ENCODE results near the gene PLA2G4A.

Gene PLA2G4A

DNA sequence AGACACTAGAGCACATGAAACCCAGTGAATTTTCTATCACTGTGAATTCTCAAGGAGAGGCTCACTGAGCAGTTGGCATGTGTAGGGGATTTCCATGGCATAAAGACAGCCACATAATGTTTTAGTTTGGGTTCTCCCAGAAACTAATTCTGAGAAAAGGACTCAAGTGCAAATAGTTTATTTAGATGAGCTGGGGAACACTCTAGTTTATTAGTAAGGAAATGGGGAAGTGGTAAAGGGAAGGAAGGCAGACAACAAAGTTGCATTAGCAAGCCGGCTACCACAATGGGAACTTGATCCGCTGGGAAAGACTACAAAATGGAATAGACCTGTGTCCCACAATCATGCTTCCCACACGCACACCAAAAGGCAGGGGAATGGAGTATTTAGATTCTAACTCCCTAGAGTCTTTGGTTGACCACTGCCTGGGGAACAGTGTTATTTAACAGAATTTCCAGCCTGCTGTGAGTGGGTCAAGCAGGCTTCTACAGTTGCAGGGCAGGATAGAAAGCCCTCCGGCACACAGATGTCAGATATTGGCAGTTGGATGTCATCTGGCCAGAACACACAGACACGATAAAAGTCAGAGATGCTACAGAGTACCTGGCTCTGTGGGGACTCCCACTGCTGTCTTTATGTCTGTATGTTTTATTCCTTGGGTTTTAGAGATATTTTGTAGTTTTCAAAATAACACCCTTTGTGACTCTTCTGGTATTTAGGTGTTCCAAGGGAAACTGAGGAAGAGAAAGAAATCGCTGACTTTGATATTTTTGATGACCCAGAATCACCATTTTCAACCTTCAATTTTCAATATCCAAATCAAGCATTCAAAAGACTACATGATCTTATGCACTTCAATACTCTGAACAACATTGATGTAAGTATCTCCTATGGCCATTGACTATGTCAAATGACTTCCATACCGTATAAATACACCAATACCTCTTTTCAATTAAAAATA, 150.1 kb downstream of the PLA2G4A start:
- no peak for DNase-seq

DNA sequence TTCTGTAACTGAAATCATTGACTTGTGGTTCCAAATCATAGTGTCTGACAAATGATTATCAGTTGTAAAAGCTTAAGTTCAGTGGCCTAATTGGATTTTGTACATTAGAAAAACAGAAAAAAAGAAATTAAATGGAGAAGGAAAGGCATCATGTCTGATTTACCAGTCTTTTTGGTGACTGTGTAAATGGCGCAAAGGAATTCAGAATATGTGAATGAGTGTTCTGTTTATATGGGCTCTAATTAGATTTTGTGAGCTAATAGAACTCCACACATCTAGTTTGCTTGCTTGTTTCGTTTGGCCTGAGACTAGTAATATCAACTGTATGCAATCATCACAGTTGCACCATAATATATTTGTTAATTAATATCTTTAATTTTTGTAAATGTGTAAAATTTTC, 151.7 kb downstream of the PLA2G4A start:
- DNase-seq: no peak

DNA sequence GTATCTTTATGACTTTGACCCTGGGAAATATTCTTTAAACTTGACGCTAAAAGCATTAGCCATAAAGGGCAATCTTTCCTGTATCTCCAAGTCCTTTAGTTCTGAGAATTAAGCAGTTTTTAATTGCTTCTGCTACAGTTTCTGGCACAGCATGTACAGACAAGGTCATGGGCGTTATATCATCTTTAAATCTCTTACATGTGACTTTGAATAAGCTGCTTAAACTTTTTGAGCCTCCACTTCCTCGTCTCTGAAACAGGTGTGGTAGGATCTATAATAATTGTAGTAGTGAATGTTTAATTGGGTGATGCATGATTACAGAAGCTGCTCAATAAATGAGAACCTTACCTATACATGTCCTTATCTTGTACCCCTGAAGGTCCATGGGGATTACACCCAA, 153.4 kb downstream of the PLA2G4A start:
- no peak for DNase-seq

DNA sequence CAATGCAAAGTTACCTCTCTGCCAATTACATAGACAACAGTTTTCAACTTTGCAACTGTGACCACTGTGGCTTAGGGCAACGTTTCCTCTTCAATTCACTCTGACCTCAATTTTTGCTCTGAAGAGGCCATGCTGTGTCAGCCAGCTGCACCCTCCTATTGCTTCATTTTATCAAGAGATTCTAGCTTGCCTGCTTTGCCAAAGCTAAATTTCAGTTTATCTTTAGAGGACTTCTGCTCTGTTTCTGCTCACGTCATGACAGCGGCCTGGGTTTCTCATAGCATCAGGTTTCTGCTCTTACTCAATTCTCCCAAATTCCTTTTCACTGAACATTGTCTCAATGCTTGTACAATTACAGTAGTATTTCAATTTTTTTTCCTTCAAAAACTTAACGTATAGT, 154.6 kb downstream of the PLA2G4A start:
- no peak for DNase-seq

DNA sequence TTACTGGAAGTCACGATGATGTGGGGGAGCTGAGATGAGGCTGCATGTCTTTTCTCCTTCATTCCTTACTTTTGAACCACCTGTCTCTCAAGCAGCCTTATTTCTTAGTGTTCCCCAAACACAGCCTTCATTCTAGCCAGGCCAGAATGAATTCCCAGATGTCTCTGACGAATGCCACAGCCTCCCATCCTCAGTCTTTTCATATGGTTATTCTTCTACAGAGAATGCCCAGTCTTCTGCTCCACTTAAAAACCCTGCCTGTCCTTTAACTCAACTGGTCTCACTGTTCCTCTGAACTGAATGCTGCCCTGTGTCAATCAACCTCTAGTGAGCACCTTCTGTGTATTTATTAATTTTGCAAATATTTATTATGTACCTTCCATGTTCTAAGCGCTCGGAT, 156.2 kb downstream of the PLA2G4A start:
- no peak for DNase-seq

DNA sequence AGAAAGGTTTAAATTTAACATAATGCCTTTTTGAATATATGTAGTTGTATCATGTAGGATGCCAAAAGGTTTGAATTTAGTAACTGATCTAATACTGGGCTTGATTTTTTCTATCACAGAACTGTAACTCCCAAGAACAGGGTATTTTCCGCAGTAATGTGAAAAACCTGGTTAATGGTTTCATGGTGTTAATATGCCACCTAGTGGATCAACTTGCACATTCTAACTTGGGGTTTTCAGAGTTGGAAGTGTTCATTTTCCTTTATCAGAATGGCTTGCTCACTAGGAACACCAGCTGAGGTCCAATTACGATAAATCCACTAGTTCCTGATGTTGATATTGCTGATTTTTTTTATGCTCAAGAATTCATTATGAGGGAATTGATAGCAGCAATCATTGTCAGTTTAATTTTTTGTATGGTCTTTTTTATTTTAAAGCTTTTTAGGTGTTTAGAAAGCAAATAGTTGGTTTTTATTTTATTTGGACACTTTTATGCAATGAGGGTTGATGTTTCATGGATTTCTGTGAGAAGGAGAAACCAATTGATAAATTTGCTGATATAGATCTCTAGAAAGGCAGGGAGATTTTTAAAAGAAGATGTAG, 157.2 kb downstream of the PLA2G4A start:
- peak; percentile 77 for DNase-seq

DNA sequence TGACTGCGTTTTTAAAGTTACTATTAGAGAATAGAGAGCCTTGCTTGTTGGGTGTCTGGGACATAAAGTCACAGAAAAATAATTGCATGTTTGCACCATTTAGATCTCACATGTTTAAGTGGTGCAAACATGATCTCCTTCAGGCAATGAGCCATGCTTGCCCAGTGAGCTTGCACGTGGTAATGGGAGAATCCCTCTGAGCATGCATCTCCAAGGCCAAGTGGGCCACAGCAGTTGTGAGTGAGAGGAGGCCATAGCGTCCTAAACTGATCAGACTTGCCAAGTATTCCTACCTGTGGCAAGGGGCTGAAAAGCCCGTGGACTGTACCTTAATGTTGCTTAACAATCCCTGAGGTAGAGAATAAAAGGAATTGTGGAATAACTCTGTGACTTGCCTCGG, 158.3 kb downstream of the PLA2G4A start:
- DNase-seq: no peak

DNA sequence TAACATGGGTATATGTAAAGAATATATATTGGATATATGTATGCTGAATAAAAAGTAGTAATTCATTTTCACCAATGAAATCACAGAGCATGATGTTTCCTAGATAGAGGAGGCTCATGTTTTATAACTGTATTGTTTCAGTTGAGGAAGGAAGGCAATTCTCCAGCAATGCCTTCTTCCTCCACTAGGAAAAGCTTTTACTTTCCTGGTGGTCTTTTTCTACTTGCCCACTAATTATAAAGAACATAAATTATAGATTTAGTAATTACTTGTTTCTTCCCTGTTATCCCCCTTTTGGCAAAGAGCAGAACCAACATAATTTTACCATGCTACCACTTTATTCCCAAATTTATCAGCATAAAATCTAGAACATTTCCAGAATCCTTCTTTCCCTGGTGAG, 159.0 kb downstream of the PLA2G4A start:
- no peak for DNase-seq

DNA sequence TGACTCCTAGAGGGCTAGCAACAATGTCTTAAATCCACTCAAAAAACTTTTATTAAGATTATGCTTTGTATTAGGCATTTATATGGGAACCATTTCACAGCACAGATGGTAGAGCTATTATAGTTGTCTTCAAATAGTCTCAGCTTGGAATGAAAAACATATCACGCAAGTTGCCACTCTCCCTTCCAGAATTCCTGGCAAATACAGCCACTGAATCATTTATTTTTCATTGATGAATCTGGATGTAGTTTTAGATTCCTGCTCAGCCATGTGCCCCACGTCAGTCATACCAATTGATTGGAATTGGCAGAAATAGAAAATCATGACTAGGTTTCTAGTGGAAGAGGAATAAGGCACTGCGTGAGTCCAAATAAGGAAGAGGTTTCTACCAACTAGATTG, 165.2 kb downstream of the PLA2G4A start:
- DNase-seq: no peak

DNA sequence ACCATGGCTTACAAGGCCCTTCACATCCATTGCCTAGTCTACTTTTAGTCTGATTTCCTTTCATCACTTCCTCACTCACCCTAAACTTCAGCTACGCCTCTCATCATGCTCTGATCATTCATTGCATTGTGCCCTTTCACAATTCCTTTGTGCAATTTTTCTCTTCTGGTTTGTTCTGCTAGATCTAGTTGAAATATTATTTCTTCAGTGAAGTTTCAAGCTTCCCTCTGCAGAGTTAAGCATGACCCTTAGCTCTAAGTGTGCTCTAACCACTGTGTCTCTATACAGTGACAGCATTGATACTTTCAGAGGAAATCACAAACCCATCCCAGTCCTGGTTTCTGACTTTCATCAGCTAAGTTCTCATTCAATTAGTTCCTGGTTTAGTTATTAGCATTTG, 166.1 kb downstream of the PLA2G4A start:
- DNase-seq: no peak

DNA sequence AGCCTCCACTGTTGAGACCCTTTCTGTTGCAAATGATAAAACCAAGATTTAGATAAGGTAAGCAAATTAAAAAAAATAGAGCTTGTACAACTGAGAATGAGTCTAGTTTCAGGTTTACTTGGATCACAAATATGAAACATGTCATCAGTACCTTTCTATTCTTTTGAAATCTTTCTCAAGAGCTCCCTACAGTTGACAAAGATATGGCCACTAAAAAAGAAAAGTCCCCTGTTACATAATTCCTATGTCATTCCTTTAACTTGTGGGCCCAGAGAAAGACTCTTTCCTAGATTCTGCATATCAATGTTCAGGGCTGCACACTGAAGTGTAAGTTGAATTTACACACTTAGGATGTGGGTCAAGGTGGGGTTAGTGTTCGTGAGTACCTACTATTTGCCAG, 168.1 kb downstream of the PLA2G4A start:
- no peak for DNase-seq

DNA sequence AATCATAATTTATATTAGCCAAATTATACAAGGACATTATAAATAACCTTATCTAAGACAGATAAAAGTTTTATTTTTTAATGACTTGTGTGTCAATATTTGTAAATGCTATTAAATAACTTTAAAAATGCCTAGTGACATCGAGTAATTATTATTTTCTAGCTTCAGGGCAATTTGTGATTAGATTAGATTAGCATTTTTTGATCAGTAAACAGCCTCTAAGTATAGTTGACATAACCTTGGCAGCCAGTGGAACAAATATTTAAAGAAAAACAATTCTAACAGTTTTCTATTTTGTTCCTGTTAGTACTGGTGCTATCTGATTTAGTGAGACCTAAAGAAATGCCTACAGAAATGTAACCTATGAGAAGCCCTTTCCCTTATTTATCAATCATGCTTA, 169.1 kb downstream of the PLA2G4A start:
- DNase-seq: no peak

DNA sequence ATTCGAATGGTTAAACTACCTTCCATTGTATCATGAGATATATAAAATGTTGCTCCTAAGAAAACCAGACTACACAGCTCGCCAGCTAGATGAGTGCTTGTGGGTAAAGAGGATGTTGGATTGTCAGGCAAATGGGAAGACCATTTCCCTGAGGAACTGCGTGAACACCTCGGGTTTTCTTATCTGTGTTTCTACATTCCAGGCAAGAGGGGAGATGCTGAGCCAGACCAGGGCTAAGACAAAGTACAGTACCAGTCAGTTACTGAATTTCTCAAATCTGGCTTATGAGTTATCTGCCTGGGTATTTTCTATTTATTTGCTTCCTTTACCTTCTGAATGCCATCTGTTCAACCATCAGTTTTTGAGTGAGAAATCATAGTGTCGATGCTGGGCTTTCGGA, 170.8 kb downstream of the PLA2G4A start:
- no peak for DNase-seq

DNA sequence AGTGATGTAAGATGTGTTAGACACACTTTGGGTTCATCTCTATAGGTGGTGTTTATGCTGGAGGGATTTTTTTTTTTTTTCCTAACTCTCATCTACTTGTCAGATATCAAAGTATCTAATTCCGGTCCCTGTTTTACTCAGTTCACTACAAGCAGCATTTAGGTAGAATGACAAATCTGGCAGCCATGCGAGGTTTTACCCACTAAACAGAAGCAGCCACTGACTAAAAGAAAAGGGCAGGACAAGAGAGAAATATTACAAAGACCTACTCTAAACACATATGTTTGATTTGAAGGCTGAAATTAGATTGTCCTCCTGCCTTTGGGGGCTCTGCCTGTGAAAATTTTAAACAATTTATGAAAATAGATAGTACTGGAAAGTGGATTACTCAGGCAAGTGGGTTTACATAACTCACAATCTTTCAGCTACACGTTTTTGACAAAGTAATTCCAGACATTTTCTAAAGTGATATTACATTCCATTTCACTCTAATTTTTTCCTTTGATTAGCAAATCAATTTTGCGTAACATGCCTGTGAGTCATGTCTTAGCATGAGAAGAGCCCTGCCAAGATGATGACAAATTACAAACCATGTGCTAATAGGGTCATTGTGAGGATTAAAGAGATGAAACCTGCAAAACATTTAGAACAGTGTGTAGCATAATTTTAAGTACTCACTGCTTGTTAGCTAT, 172.6 kb downstream of the PLA2G4A start:
- no peak for DNase-seq

DNA sequence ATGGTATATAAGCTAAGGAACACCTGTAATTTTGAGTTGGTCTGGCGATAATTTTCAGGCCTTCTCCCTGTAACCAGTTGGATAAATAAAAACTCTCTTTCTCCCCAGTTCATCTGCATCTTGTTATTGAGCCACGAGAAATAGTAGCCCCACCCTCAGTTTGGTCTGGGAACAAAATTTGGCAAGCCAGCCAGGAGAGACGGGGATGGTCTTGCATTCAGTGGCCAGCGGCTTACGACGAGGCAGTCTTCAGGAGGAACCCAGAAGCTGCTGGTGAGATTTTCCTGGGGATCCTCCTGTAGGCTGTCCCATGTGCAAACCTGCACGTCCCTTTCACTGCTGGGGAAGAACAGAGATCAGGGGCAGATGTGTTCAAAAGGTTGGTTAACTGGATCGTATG, 174.6 kb downstream of the PLA2G4A start:
- no peak for DNase-seq

DNA sequence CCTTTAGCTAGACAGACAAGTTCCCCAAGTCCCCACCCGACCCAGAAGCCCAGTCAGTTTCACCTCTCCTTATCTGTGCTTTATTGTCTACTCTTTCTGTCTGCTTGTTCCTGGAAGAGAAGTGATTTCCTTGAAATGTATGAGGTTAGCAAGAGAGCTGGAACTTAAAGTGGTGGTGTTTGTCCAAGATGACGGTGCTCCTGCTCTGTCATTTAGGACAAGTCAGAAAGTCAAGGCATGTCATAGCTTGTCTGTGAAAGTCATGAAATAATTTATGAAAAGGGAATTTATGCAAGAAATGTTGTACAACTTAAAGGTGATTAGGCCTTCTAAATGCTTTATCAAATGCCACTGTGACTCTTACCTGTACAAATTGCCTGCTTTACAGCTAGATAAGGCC, 178.1 kb downstream of the PLA2G4A start:
- DNase-seq: no peak

DNA sequence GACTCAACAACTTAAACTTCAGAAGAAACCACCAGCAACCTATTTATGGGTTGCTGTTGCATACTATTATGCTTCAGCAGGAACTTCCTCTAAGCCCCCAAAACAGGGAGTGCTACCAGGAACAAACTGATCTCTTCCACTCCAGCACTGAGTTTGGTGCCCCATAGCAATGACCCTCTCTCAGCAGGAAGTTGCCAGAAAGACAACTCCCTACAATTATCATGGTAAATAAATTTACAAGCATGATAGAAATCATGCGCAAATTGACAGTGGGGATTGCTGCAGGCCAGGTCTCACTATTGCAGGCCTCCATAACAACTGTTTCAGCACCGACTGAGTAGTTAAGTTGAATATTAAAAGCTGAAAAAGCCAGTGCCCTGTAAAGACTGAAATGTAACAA, 180.6 kb downstream of the PLA2G4A start:
- no peak for DNase-seq

DNA sequence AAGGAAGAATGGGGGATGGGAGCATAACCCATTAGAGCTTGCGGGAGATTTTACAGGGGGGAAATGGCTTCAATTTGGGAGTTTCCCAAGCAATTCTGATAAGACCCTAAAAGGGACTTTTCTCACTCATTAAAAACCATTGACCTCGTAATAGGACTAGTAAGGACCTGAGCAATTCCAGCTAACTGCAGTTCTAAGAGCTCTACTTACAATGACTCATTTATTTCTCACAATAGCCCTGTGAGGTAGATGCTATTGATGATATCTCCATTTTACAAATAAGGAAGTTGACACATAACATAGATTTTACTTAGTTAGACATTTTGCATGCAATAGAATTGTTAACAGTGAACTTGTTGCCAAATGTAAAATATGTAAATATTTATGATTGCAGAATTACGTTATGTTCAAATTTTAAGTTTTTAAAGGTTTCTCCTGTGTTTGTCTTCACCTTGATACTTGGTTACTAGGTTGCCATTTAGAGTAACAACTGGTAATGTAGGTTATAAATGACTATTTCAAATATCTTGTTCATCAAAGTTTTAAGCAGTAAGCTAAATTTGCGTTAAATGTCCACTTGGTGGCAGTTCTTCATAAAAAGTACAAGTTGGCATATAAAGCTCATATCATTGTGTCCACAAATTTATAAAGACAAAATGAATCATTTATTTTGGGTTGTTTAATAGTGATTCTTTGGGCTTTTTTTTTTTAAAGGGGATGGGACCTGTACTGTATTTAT, 182.0 kb downstream of the PLA2G4A start:
- no peak for DNase-seq

DNA sequence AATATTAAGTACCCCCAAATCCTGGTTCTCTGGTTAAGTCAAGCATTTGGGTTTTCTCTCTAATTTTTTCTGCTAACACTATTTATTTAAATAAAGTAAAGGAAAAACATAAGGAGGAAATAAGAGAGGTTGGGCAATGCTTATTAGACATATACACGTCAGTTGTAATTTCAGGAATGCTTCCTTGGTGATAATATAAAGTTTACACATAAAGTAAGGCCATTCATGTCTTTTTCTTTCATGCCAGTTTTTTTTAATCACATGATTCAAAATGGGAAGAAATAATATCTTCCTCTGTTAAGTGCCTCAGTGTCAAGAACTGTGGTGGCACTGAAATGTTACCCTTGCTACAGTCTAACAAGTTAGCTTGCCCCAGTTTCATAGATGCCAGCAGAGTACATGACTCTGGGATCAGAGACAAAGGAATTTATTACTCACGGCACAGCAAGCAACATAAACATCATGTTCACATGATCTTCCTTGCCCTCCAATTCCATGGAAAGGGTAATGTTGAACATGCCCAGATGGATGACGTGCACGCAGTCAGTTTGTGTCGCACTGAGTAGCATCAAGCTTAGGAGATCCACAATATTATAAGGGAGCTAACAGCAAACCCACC, 184.9 kb downstream of the PLA2G4A start:
- DNase-seq: no peak

DNA sequence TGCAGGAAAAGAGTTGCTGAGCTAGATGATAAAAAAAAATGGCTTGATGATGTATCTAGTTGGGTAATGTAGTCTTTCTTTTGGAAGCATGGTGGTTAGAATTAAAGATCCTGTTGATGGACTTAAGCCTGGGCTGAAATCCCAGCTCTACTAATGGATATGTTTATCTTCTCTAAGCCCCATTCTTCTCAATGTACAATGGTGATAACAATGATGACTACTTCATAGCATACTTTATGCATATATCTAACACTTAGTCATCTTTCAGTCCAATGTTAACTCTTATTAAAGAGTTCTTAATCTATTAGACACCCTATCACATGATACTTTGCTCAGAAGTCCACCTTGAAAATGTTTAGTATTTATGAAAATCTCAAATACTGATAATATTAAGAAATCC, 189.5 kb downstream of the PLA2G4A start:
- no peak for DNase-seq

DNA sequence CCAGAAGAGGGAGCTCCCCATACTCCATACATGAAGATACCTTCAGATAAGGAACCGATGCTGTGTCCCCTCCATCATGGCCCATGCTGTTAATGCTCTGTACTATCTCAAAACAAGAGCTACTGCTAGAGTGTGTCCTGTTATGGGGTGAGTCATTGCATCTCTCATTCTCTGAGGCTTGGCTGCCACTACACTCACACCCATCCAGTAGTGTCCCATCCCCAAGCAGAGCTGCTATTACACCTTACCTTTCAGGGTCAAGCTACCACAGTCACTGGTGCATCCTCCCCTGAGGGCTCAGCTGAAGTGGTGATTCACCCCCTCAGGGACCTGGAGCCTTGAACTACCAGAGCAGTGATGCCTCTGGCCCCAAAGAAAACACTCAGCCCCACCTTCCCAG, 198.5 kb downstream of the PLA2G4A start:
- DNase-seq: no peak

DNA sequence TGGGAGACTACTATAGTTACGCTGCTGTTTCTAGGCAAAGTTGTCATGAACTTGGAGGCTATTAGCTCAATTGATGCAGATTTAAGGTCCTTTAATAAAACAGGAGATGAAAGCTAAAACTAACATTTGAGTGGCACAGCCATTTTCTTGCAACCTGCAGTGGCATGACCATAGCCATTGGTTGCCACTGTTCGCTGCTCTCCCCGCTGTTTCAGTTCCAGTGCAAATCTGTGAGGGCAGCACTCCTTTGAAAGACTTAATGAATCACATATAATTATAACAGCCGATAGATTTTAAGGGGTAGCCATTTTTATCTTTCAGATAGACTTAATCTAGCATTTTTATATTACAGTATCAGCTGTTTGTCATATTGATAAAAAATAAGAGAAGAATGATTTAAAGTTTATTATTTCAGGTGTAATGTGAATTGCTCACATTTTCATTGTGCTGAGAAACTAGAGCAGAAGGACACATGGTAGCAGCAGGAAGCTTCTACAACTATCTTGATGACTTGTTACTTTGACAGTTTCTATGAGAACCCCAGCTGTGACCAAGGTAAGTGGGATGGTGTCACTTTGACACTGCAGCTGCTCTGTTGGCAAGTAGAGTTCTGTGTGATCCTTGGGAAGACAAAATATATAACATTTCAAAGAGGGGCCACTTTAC, 203.7 kb downstream of the PLA2G4A start:
- no peak for DNase-seq
